LoVo (cell line): ENCODE results near the gene TAS1R3.

Source experiments
- DNase-seq: peaks from one replicate; pipeline ENCODE4 v3.0.0-alpha.2; 2016; ENCODE audit warnings: low spot score

TAS1R3 gene

DNA sequence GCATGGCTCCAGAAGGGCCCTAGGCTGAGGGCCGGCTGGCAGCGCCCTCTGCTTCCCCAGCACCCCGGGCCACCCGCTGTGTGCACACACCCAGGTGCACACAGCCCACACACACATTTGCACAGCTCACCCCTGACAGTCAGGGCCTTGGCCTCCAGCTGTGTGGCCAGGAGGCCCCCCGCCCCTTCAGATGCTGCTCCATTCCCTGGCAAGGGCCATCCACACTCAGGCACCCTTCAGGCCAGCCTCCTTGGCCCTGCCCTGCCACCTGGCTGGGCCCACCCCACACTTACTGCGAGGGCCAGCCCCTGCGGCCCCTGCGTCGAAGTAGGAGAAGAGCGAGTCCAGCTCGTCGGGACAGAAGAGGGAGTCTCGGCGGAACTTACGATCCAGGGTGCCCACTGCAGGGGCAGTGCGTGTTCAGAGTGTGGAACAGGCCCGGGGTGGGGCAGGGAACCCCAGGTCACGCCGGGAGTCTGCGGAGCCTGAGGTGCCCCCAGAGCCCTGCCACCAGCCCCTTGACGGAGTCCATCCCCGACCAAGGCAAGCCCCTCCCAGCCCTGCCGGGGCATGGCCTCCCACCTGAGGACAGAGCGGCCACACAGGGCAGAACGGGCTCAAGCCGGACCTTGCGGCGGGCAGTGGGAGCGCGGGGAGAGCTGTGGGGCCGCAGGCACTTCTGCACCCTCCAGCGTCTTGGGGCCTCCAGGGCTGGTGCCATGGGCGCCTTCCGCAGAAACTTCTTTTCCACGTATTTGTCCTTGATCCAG lies 35.7 kb upstream of the TAS1R3 start:
- DNase-seq = no peak

DNA sequence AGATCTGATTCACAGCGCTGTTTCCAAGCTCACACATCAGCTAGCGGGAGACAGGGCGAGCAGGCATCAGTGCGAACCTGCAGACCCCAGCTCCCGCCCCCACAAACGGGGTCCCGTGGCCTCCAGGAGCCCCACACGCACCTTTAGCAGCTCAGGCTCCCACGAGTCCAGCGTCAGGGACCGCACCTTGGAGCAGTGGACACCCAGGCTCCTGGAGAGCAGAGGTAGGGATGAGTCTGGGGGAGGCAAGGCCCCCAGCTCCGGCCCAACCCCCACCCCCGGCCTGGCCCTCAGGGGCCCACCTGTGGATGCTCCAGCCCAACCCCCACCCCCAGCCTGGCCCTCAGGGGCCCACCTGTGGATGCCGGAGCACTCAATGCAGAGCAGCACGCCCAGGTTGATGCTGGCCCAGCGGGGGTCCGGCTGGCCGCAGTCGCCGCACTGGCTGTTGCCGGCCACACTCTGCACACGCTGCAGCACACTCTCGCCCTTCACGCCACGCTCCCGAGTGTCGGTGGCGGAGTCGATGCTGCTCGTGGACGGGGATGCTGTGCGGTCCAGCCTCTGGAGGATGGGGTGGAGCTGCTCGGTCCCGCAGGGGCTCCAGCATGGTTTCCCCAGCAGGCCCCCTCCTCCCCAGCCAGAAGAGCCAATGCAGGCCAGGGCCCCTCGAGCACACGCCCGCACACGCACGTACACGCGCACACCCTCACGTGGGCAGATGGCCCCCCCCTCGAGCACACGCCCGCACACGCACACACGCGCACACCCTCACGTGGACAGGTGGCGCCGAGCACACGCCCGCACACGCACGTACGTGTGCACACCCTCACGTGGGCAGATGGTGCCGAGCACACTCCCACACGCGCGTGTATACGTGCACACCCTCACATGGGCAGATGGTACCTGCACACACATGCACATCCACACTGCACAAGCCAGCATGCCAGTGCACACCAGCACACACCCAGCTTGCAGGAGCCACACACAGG lies 34.7 kb upstream of the TAS1R3 start:
- no peak for DNase-seq

DNA sequence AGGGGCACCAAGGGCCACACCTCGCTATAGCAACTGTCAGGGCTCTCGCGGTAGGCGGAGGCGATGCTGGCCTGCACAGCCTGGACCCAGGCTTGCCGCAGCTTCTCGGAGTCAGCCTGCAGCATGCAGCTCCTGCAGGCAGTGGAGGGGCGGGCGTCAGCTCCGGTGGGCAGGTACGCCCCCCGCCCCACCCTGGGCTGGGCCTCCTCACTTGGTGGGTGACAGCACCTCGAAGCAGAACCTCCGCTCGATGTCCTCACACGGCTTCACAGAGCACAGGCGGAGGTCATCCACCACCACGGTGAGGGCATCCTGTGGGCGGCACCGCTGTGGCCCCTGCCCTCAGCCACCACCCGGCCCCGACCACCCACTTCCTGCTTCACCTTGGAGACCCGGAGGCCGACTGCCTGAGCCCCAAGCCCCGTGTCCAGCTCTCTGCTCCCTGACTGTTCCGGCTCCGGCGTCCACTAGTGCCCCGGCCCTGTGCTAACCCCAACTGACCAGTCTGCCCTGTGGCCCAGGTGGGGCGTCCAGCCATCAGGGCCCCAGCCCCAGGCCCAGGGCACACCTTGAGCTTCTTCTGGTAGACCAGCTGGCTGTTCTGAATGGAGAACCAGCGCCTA lies 33.2 kb upstream of the TAS1R3 start:
- DNase-seq = no peak

DNA sequence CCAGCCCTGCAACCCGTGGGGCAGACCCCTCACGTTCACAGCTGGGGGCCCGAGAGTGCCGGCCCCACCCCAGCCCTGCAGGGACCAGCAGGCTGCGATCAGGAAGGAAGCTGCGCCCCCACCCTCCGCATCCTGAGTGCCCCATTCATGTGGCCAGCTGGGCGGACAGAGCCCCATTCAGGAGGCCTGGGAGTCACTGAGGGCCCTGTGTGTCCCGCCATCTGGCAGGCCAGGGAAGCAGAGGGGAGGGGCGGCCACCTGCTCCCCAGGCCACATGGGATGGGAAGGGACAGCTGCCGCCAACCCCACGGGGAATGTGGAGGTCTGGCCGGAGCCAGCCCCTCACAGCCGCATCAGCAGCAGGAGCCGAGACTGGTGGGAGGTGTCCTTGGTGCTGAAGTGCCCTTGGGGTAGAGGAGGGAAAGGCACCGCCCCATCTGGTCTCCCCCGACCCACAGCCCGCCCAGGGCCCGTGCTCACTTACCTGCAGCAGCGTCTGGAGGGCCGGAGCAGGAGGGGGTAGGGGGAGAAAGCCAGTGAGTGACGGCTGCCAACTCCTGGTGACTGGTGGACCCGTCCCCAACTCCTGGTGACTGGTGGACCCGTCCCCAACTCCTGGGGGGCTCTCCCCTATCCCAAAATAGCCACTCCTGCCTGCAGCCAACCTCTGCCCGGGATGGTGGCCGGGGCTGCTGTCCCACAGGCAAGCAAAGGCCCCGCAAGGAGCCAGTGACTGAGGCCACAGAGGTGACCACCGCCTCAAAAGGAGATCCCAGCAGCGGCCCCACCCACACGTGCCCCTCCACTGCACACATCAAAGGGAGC lies 32.0 kb upstream of the TAS1R3 start:
- DNase-seq = no peak

DNA sequence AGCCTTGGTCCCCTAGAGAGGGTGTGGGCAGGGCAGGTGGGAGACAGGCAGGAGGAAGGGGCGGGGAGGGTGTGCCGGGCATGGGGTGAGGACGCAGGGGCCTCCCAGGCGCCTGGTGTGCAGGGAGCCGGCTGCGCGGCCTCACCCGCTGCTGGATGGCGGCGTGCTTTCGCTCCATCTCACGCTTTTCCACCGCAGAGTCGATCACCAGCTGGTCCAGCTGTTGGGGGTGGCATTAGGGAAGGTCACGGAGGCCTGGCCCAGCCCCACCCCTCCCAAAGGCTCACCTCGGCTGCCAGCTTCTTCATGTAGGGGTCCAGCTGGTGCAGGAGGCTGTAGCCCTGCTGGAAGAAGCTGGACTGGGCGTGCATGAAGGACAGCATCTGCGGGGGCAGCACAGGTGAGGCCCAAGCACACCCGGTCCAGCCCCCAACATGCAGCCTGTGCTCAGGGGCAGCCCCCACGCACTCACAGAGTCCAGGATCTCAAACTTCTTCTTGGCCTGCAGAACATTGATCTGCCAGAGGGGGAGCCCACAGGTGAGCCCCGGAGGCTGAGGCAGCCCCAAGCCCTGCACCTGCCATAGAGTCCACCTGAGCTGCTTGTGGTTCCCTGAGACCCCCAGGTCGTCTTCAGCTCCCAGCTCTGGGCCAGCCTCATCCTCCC lies 31.3 kb upstream of the TAS1R3 start:
- DNase-seq = no peak

DNA sequence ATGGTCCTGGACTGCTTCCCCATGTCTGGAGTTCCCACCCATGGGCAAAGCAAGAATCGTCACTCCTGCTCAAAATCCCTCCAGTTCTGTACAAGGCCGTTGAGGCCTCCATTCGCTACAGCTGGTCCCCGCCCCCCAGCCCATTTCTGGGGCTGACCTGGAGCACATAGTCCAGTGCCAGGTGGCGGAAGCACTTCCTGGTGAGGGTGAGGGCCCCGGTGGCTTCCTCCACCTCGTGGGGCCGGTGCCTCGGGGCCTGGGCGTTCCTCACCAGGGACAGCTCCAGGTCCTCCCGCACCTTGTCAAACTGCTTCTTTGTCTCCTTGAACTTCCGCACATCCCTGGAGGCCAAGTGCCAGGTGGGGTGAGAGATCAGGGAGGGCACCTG lies 30.7 kb upstream of the TAS1R3 start:
- no peak for DNase-seq

DNA sequence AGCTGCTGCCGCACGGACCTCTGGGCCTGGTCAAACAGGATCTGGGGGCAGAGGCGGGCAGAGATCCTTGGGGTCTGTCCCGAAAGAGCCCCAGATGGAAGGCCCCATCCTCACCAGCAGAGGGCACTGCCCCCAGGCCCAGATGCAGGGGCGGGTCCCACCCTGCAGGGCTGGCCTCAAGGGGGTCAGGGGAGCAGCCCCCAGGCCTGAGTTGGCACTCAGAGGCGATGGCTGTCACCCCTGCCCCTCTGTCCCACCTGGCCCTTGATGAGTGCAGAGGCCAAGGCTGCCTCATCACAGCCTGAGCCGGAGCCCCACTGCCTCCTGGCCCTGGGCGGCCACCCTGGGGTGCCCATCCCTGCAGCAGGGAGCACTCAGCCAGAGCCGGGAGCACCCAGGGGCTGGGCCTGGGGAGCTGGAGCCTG lies 29.1 kb upstream of the TAS1R3 start:
- DNase-seq = no peak

DNA sequence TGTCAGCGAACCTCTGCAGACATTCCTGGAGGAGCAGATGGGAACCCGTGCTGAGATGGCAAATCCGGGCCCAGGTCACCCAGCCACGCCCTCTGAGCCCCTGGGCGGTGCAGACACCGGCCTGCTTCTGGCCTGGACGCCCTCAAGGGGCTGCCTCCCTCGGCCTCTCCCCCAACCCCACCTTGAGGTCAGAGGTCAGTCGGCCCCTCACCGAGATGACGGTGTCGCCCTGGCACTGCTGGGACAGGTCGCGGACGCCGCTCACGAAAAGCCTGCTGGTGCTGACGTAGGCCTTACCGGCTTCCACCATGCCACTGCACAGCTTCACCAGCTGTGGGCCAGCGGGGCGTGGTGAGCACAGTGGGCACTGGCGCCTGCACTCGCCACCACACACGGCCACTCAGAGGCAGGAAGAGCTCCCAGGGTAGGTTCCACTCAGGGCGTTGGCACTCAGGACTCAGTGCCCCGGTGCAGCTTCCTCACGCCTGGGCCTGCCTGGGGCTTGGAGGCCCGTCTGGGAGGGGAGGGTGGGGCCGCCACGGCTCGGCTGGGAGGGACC lies 28.1 kb upstream of the TAS1R3 start:
- no peak for DNase-seq

DNA sequence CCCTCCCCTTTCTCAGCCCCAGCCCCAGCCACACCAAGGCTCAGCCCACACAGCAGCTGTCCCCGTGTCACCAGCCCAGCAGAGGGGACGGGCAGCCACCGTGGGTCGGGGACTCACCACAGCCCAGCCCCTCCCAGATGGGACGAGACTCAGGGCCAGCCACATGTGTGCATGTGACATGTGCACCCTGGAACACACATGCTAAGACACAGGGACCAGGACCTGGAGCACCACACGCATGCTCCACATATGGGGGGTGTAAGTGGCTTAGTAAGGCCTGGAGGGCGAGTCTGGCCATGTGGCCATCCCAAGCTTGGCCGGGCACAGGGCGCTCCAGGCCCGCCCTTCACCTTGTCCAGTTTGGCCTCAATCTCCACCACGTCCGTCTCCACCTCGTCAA lies 27.3 kb upstream of the TAS1R3 start:
- no peak for DNase-seq

DNA sequence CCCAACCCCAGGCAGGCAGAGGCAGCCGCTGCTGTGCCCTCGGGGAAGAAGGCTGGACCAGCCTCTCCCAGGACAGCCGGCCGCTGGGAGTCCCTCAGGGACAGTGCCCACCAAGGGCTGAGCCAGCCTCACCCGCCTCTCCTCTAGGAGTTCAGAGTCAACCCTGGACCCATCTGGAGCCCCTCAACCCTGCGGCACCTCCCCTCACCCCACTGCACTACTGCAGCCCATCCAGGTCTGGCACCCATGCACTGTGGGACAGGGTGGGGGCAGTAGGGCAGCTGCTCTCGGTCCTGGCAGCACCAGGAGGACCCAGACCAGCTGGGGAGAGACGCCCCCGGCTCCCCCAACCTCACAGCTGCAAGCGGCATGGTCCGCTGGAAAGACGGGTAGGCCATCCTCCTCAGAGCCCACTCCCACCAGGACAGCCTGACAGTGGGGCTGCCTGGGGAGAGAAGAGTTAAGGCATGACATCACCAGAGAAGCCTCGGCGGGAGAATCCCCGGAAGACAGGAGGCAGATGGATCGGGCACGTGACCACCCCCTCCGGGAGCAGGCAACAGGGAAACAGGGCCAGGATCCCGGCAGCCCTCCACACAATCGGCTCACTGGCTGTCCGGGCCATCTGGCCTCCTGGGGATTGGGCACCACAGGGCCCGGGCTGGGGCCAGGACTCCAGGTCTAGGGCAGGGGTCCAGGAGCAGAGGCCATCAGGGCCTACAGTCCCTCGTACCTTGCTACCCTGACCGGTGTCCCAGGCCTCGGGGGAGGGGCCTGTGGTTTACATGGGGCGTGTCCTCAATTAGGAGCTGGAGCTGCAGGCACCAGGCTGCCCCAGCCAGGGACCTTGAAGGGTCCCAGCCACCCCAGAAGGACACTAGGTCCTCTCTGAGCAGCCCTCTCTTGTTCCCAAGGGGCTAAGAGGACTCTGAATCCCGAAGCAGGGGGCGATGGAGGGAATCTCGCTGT lies 26.5 kb upstream of the TAS1R3 start:
- DNase-seq = no peak

DNA sequence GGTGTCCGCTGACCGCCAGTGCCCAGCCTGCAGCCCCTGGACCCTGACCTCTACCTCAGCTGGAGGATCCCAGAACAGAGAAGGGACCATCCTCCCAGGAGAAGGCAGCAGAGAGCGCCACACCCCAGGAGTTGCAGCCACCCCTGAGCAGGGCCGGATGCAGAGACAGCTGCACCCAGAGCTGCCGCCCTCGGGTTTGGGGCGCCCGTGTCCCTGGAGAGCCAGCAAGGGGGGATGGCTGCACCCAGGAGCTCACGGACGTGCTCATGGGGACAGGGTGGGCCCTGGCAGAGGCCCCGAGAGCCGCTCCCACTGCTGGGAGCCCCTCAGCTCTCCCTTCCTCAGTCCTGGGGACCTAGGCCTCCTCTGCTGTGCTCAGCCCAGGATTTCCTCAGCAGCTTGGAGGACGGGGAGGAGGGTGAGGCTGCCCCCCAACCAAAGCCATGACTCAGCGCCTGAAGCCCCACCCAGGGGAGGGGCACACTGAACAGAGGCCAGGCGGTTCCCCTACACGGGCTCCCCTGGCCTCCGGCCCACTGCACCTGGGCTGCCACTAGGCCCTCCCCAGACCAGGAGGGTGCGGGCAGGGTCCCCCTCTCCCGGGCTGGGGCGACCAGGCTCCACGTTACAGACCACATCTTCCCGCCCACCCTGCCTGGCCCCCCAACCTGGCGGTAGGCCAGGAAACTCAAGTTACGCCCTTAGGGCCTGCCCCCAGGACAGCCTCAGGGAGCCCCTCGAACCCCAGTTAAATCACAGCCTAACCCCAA lies 25.6 kb upstream of the TAS1R3 start:
- DNase-seq = no peak

DNA sequence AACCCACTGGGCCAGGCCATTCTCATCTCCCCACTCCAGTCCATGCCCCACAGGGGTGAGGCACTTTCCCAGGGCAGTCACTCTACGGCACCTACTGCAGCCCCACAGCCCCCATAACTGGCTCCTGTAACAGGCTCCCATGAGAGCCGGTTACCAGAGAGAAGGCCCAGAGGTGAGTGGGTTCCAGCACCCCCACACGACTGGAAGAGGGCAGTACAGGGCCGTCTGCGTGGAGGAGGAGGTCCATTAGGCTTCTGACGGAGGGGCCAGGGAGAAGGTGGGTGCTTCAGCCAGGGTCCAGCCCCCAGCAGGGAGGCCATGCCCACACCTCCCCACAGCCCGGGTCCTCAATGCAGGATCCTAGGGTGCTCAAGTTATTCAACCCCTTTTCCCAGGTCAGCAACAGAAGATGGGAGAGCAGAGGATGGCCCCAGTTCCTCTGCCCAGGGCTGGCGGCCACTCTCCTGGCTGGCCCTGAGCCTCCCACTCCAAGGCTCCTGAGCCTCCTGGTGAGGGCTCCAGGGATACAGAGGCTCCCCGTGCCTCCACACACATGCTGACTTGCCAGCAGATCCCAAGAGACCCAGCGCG lies 24.9 kb upstream of the TAS1R3 start:
- DNase-seq = no peak

DNA sequence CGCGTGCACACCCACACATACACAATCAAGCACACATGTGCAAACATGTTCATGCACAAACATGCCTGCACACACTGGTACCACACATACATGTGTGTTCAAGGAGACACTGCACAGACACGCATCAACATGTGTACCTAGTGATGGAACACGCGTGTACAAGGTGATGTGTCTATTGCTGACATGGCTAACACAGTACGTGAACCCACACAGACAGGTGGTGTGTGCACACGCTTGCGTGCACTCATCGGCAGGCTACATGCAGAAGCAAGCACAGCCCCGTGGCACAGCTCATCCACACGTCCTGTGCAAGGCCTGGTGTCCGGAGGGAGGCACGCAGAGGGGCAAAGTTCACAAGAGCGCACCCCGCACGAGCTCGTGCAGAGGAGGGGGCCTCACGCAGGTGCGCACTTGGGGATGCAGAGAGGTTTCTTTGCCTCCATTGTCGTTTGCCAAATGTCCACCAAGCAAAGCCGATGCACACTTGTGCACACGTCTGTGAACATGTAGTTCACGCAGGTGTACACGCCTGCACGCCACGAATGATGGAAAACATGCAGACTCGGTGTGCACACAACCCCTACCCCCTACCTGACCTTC lies 24.3 kb upstream of the TAS1R3 start:
- no peak for DNase-seq

DNA sequence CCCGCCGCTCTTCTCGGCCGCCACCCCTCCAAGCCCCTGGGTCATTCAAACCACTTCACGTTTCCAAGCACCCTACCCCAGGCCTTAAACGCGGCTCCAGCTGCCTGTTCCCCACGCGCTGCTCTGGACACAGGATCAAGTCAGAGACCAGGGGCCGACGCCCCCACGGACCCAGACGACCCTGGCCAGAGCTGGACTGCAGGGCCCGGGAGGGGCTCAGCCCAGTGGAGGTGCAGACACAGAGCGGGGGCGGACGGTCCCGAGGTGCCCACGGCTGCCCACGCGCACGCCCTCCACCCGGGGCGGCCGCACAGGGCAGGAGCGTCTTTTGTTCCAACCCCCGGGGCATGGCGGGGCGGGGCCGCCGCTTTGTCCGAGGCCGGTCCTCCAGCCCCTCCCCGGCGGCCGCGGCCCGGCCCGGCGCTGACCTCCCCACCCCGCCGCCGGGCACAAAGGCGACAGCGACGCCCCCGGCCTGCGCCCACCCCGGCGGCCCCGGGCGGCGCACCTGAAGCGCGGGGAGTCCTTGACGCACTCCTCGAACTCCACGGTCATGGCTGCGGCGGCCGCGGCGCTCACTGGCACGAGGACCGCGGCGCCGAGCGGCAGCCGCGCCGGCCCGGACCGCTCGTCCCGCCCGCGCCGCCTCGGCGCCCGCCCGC lies 23.7 kb upstream of the TAS1R3 start:
- DNase-seq = no peak

DNA sequence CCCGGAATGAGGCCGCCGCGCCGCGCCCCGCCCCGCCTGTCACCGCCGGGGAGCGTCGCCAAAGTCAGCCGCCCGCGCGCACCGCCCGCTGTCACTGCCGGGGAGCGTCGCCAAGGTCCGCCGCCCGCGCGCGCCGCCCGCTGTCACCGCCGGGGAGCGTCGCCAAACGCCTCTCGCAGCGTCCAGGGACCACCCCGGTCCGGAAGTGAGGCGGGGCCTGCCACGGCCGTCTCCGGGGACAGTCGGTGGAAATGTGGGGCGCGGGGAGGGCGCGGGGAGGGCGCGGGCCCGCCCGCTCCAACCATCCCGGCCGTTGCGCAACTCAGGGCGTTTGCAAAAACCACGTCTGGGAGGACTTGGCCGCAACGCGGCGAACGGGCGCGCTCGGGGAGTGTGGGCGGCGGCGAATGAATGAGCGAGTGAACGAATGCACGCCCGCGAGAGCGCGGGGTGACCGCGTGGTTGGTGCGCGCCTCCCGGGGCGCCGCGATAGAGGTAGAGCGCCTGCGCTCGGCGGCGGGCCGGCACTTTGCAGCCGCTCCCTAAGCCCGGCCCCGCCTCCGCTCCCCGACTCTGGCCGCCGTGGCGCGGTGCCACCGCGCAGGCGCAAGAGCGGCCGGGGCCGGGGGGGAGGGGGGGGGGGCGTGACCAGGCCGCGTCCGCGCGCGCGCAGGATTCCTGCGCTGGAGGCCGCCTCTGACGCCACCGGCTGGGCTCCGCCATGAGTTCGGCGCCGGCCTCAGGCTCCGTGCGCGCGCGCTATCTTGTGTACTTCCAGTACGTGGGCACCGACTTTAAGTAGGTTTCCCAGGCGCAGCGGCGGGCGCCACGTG lies 22.9 kb upstream of the TAS1R3 start, which contains the start of the genes ACAP3 and PUSL1:
Gene ACAP3, minus strand, starts transcription at position 8 of the 833 bp plus-strand sequence. CDS start 115 bp downstream, outside the sequence.
Gene PUSL1, plus strand, starts transcription at position 675 of the 833 bp plus-strand sequence. Its CDS starts 47 bp downstream, at position 722.
- peak; percentile 92 for DNase-seq

DNA sequence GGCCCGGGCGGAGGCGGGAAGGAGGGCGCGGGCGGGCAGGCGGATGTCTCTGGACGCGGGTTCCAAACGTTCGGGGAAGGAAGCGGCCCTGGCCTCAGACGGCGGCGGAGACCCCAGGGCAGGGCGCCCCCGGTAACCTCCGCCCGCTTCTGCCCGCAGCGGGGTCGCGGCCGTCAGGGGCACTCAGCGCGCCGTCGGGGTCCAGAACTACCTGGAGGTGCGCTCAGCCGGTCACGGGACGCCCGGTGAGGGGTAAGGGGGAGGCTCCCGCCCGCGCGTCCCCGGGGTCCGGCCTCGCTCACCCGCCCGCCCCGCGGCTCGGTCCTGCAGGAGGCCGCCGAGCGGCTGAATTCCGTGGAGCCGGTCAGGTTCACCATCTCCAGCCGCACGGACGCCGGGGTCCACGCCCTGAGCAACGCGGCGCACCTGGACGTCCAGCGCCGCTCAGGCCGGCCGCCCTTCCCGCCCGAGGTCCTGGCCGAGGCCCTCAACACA lies 22.3 kb upstream of the TAS1R3 start:
- no peak for DNase-seq
